Adrenal gland (tissue), 5 donors: ENCODE measurements around the gene NAV2.

Source experiments
- CTCF ChIP-seq, 6 experiments: fragments of 450-650 bp in 4 of 6; fragments of 200-600 bp in 2 of 6; sonication (generic) in 1 of 6; IDR thresholded peaks; 1 replicate in 5 of 6; 2 replicates in 1 of 6; pipeline versions ENCODE4 v1.5.1 to v1.8.0; 2016 to 2021; ENCODE audit warnings: antibody characterized with exemption in 6 of 6, mild to moderate bottlenecking in 2 of 6, moderate library complexity in 1 of 6
- POLR2A ChIP-seq, 2 donors: fragments of 450-650 bp; IDR thresholded peaks; one replicate each; pipeline ENCODE4 v1.6.1; 2017; ENCODE audit warnings: antibody characterized with exemption in 2 of 2, mild to moderate bottlenecking in 2 of 2, moderate library complexity in 1 of 2
- donor health status: DM: no; HTN: no; CAD: no.

- no peak for TF ChIP-seq CTCF (IDR thresholded peaks at IDR 0.05)
- no peak for TF ChIP-seq POLR2A (IDR thresholded peaks at IDR 0.05)
Observed at GRCh38 chr11:20080032-20080685, 367.5 kb downstream of the NAV2 start.
